Lung (tissue), 12 donors: Measurements from ENCODE around the gene LIG1. TPM values are rescaled to one million over a fixed set of nuclear protein-coding genes. Genes with fewer than 3 reads are reported as not detected.
"Not testable (repeated sequence)": the region's sequence is repeated elsewhere in the genome, so short reads cannot be mapped to it uniquely, and the experiment has no call there.

Experiments
- ATAC-seq: fragments of 200-7000 bp; cut with Tn5 transposase; one replicate; pipeline ENCODE4 v1.9.1; 2020; ENCODE audit warnings: moderate number of reproducible peaks; ENCODE audit not compliant: insufficient read depth, low FRiP score
- DNase-seq, 3 donors: peaks; one replicate each; pipeline ENCODE4 v3.0.0-alpha.2; 2013 to 2017
- H3K27ac ChIP-seq, 2 donors: one replicate each; pipeline ENCODE4 v1.5.1; 2013; ENCODE audit warnings: mild to moderate bottlenecking in 2 of 2, moderate library complexity in 2 of 2, control low read depth in 1 of 2, inconsistent platforms in 1 of 2, low read depth in 1 of 2, low read length in 1 of 2
- H3K27me3 ChIP-seq, 3 donors: one replicate each; pipeline ENCODE4 v1.5.1; 2013; ENCODE audit warnings: low read length in 2 of 3; ENCODE audit not compliant: control insufficient read depth in 3 of 3, insufficient read depth in 3 of 3
- H3K36me3 ChIP-seq, 4 donors: one replicate each; pipeline ENCODE4 v1.5.1; 2013; ENCODE audit warnings: low read length in 4 of 4, mild to moderate bottlenecking in 1 of 4, moderate library complexity in 1 of 4; ENCODE audit not compliant: control insufficient read depth in 4 of 4, insufficient read depth in 4 of 4
- H3K4me1 ChIP-seq, 5 donors: one replicate each; pipeline ENCODE4 v1.5.1; 2013; ENCODE audit warnings: low read length in 5 of 5, mild to moderate bottlenecking in 2 of 5, moderate library complexity in 1 of 5; ENCODE audit not compliant: control insufficient read depth in 5 of 5, insufficient read depth in 5 of 5
- H3K4me3 ChIP-seq: one replicate; pipeline ENCODE4 v1.5.1; 2013; ENCODE audit warnings: mild to moderate bottlenecking, control low read depth, moderate library complexity
- H3K9ac ChIP-seq, 2 donors: one replicate each; pipeline ENCODE4 v1.5.1; 2013; ENCODE audit warnings: low read length in 2 of 2, control low read depth in 1 of 2; ENCODE audit not compliant: insufficient read depth in 1 of 2
- H3K9me3 ChIP-seq, 4 donors: one replicate each; pipeline ENCODE4 v1.5.1; 2013; ENCODE audit warnings: low read length in 3 of 4, mild to moderate bottlenecking in 1 of 4, moderate library complexity in 1 of 4; ENCODE audit not compliant: control insufficient read depth in 4 of 4, insufficient read depth in 3 of 4
- CTCF ChIP-seq: IDR thresholded peaks from 2 replicates; pipeline ENCODE4 v1.5.1; 2012; ENCODE audit warnings: mild to moderate bottlenecking; ENCODE audit errors: control extremely low read depth, extremely low read depth
- WGBS, 2 donors: extraction: QIAGEN DNeasy Blood & Tissue Kit; methylation state at CpG; one replicate each; pipeline ENCODE4 v1.1.7; 2013; 5-methylcytosine and 5-hydroxymethylcytosine counted together
- polyA plus RNA-seq, 2 donors: library from polyadenylated mRNA; stranded (reverse); fragments of 200-250 nt; gene quantifications; one replicate each; pipeline ENCODE4 v1.2.1, GENCODE V29; 2013
- total RNA-seq, 2 donors: library from RNA; depleted of rRNA in 1 of 2; stranded (reverse); fragments of >200 nt in 1 of 2; gene quantifications; one replicate each; pipeline ENCODE4 v1.2.1, GENCODE V29; 2014 to 2021
- donor health status: control.
- donor health status: control.
- donor health status: Bipolar disorder and iron deficiency.
- donor health status: healthy.
- donor health status: DM: yes; HTN: yes; CAD: no.

The LIG1 gene
- total and polyA plus RNA-seq, 4 donors, result 10.6 to 40.5 (median 25.3) TPM

- TF ChIP-seq CTCF, result no peak
Observed at GRCh38 chr19:48081106-48081505, 89.0 kb downstream of the LIG1 start.

DNA sequence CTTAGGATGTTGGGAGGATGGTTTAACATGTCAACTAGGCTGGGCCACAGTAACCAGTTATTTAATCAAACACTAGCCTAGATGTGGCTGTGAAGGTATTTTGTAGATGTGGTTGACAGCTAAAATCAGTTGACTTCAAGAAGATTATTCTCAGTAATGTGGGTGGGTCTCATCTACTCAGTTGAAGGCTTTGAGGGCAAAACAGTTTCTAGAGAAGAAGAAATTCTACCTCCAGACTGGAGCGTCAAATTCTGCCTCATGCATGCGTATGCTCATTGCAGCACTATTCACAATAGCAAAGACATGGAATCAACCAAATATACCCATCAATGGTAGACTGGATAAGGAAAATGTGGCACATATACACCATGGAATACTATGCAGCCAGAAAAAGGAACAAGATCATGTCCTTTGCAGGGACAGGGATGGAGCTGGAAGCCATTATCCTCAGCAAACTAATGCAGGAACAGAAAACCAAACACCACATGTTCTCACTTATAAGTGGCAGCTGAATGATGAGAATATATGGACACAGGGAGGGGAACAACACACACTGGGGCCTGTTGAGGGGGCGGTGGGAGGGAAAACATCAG, 99.9 kb downstream of the LIG1 start:
- not testable (repeated sequence) for H3K27ac ChIP-seq, H3K4me1 ChIP-seq, H3K4me3 ChIP-seq, H3K36me3 ChIP-seq, DNase-seq, H3K27me3 ChIP-seq, H3K9ac ChIP-seq, ATAC-seq, H3K9me3 ChIP-seq
- WGBS, 2 donors, result 92 to 95% methylated on average over 3 of the region's 3 CpGs

More at GRCh38 chr19:48081106-48081505, 89.0 kb downstream of the LIG1 start:
- no peak for ATAC-seq
- Histone ChIP-seq H3K27me3 (no peaks in the 10 kb centered on the region), H3K27ac (no peak overlapping the region), H3K36me3 (peaks cover 0 to under 1% (median 0%) of the 10 kb centered on the region in 4 donors), H3K9me3 (no peaks in the 10 kb centered on the region), H3K9ac (no peak overlapping the region), H3K4me3 (no peak overlapping the region), H3K4me1 (peaks cover 0 to 3% (median 0%) of the 10 kb centered on the region in 5 donors)
- WGBS, 2 donors, result 95% methylated on average over 5 of the region's 5 CpGs
- no peak for DNase-seq

DNA sequence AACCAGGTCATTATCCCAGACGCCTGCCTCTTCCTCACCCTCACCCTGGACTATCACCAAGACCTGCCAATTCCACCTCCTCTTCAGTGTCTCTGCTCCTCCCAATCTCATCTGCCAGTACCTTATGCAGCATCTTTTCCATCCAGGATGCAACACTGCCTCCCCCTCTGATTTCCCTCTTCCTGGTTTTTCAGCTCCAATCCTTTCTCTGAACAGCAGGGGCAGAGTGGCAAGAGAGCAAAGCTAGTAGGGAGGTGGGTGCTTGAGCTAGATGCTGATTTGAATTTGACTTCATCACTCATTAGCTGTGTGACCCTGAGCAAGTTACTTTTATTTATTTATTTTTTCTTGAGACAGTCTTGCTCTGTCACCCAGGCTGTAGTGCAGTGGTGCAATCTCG, 100.7 kb downstream of the LIG1 start:
- Histone ChIP-seq H3K9ac (no peak overlapping the region), H3K36me3 (peaks cover 0 to 5% (median 2%) of the 10 kb centered on the region in 4 donors), H3K9me3 (no peaks in the 10 kb centered on the region), H3K27ac (no peak overlapping the region), H3K4me3 (no peak overlapping the region), H3K4me1 (no peaks in the 10 kb centered on the region), H3K27me3 (no peaks in the 10 kb centered on the region)
- TF ChIP-seq CTCF, result no peak
- WGBS, 2 donors, result 81 to 85% methylated on average over 2 of the region's 2 CpGs
- no peak for ATAC-seq
- no peak for DNase-seq

Other genes with a start within 250 kb of the LIG1 start
- gene BSPH1, start 178.2 kb downstream of the LIG1 start, total RNA-seq, result not detected
- not detected for gene BSPH1, start 178.2 kb downstream of the LIG1 start, polyA plus RNA-seq
- not detected for gene ELSPBP1, start 175.7 kb downstream of the LIG1 start, total RNA-seq
- not detected for gene ELSPBP1, start 175.7 kb downstream of the LIG1 start, polyA plus RNA-seq
- gene CABP5, start 126.3 kb downstream of the LIG1 start, total RNA-seq, result not detected
- gene CABP5, start 126.3 kb downstream of the LIG1 start, polyA plus RNA-seq, result under 1 TPM; 0.07 to 0.14 TPM
- gene PLA2G4C, start 59.5 kb downstream of the LIG1 start, total RNA-seq, result 10 to 100 TPM in 1 of 2 donors, 1 to 10 TPM in 1; 6.4 to 21.6 TPM
- 10 to 100 TPM in 1 of 2 donors, 1 to 10 TPM in 1; 8.3 to 12.0 TPM for gene PLA2G4C, start 59.5 kb downstream of the LIG1 start, polyA plus RNA-seq
- gene ZSWIM9, start 336 bp upstream of the LIG1 start, total RNA-seq, result 1 to 10 TPM; 4.3 to 7.6 TPM
- 1 to 10 TPM; 3.4 to 4.2 TPM for gene ZSWIM9, start 336 bp upstream of the LIG1 start, polyA plus RNA-seq
- gene CARD8, start 85.6 kb upstream of the LIG1 start, total RNA-seq, result 100 to 1,000 TPM in 1 of 2 donors, 10 to 100 TPM in 1; 53.8 to 114 TPM
- 10 to 100 TPM; 43.0 to 52.6 TPM for gene CARD8, start 85.6 kb upstream of the LIG1 start, polyA plus RNA-seq
- 1 to 10 TPM; 1.5 to 4.1 TPM for gene ZNF114, start 99.7 kb upstream of the LIG1 start, total RNA-seq
- under 1 TPM; 0.37 to 0.63 TPM for gene ZNF114, start 99.7 kb upstream of the LIG1 start, polyA plus RNA-seq
- gene EMP3, start 155.2 kb upstream of the LIG1 start, total RNA-seq, result 100 to 1,000 TPM in 1 of 2 donors, 10 to 100 TPM in 1; 36.9 to 189 TPM
- gene EMP3, start 155.2 kb upstream of the LIG1 start, polyA plus RNA-seq, result 100 to 1,000 TPM; 256 to 276 TPM
- 10 to 100 TPM; 10.9 to 12.3 TPM for gene TMEM143, start 193.6 kb upstream of the LIG1 start, total RNA-seq
- 1 to 10 TPM; 4.1 to 7.6 TPM for gene TMEM143, start 193.6 kb upstream of the LIG1 start, polyA plus RNA-seq
- gene SYNGR4, start 194.0 kb upstream of the LIG1 start, total RNA-seq, result not detected
- gene SYNGR4, start 194.0 kb upstream of the LIG1 start, polyA plus RNA-seq, result not detected
- gene KDELR1, start 221.2 kb upstream of the LIG1 start, total RNA-seq, result 100 to 1,000 TPM; 101 to 142 TPM
- 100 to 1,000 TPM; 108 to 156 TPM for gene KDELR1, start 221.2 kb upstream of the LIG1 start, polyA plus RNA-seq
- 1 to 10 TPM in 1 of 2 donors, under 1 TPM in 1; 0.54 to 1.0 TPM for gene GRIN2D, start 223.3 kb upstream of the LIG1 start, total RNA-seq
- under 1 TPM; 0.26 to 0.32 TPM for gene GRIN2D, start 223.3 kb upstream of the LIG1 start, polyA plus RNA-seq